Dedifferentiated amniotic fluid mesenchymal stem cell (primary cell): Measurements from ENCODE around the gene JUNB.

ENCODE experiments used
- DNase-seq: peaks from one replicate; pipeline ENCODE4 v3.0.0-alpha.2; 2016; ENCODE audit errors: extremely low spot score

The JUNB gene

DNA sequence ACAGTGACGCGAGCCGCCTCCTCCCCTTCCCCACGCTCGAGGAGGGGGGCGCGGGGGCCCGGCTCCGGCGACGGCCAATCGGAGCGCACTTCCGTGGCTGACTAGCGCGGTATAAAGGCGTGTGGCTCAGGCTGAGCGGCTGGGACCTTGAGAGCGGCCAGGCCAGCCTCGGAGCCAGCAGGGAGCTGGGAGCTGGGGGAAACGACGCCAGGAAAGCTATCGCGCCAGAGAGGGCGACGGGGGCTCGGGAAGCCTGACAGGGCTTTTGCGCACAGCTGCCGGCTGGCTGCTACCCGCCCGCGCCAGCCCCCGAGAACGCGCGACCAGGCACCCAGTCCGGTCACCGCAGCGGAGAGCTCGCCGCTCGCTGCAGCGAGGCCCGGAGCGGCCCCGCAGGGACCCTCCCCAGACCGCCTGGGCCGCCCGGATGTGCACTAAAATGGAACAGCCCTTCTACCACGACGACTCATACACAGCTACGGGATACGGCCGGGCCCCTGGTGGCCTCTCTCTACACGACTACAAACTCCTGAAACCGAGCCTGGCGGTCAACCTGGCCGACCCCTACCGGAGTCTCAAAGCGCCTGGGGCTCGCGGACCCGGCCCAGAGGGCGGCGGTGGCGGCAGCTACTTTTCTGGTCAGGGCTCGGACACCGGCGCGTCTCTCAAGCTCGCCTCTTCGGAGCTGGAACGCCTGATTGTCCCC is at the start of gene JUNB:
Gene JUNB (plus strand): TSS at position 142 of the 706 bp plus-strand sequence. CDS start 286 bp downstream, at position 428.
- peak; percentile 95 for DNase-seq

- DNase-seq = no peak
Observed at GRCh38 chr19:12745166-12745897, 46.0 kb upstream of the JUNB start.

DNA sequence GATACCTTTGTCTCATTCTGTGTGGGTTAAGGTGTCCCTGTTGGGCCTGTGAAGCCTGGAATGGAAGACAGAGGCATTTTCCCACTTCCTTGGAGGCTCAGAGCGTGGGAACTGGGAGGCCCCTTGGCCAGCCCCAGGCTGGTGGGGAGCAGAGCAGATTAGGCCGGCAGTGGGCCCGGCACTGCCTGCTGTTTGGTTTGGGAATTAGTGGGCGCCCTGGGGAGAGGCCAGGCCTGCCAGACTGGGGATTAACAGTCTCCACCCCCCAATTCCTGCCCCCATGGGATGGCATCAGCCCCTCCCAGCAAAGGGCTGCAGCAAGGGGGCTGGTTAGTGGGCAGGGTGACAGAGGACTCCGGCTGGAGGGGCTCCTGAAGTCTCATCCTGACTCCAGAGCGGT is 42.8 kb upstream of the JUNB start:
- DNase-seq = no peak

DNA sequence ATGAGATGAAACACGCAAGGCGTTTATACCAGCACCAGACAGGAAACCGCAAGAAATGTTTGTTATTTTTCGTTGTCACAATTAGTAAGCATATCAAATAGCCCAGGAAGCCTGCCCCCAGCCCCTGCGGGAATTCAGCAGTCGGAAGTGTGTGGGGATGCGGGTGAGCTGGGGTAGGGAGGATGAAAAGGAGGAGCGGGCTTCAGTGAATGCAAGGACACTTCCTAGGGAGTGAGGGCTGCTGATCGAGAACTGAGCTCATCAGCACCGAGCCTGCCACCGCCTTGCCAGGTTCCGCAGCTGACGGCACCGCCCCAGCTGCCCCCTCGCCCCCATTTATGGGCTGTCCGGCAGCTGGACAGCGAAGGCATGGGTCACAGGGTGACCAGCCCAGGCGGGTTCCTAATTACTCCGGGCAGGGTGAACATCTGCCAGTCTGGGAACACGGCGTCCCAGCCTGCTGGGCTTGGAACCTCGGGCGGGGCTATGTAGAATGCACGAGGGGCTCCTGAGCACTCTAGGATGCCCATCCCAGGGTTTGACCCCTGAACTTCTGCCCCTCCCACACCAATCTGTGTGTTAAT is 41.3 kb upstream of the JUNB start:
- DNase-seq = peak; percentile 28

GRCh38 chr19:12750851-12751250 is 40.4 kb upstream of the JUNB start:
- DNase-seq = no peak

GRCh38 chr19:12751635-12752034 is 39.7 kb upstream of the JUNB start, which contains the start of gene BEST2:
BEST2 (plus strand) TSS chr19:12751791; CDS start chr19:12752593, 802 bp downstream.
- no peak for DNase-seq

- no peak for DNase-seq
Observed at GRCh38 chr19:12752056-12752781, 39.1 kb upstream of the JUNB start.

GRCh38 chr19:12754465-12755196 is 36.7 kb upstream of the JUNB start:
- no peak for DNase-seq

- DNase-seq = no peak
Observed at GRCh38 chr19:12756150-12756883, 35.0 kb upstream of the JUNB start.

DNA sequence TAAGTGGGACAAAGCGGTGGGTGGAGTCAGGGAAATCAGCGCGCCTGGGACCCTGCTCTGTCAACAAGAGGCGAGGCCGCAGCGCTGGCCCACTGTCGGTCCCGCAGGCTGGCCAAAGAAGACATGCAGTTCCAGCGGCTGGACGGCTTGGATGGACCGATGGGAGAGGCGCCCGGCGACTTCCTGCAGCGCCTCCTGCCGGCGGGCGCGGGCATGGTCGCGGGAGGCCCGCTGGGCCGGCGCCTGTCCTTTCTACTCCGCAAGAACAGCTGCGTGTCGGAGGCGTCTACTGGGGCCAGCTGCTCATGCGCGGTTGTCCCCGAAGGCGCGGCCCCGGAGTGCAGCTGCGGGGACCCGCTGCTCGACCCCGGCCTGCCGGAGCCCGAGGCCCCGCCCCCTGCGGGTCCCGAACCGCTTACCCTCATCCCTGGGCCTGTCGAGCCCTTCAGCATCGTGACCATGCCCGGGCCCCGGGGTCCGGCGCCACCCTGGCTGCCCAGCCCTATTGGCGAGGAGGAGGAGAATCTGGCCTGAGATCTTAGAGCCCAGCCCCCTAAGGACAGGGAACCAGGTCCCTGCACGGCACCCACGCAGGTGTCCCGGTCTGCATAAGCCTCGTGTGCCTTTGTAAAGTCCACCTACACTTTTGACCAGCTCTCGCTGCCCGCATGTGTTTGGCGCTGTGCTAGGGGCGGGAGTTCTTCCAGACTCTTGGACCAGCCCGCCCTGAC is 33.6 kb upstream of the JUNB start:
- no peak for DNase-seq

DNA sequence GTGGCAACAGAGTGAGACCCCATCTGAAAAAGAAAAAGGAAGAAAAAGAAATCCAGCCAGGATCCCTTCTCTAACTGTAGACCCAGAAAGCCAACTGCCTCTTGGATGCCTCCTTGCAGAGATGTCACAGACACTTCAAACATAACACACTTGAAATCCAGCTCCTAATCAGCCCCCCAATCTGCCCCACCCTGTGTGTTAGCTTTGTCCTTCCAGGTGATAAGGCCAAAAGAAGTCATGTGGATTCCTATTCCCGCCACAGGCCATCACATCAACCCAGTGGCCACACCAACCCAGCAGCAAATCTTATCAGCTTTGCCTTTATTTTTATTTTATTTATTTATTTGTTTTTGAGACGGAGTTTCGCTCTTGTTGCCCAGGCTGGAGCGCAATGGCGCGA is 31.6 kb upstream of the JUNB start:
- DNase-seq = no peak

DNA sequence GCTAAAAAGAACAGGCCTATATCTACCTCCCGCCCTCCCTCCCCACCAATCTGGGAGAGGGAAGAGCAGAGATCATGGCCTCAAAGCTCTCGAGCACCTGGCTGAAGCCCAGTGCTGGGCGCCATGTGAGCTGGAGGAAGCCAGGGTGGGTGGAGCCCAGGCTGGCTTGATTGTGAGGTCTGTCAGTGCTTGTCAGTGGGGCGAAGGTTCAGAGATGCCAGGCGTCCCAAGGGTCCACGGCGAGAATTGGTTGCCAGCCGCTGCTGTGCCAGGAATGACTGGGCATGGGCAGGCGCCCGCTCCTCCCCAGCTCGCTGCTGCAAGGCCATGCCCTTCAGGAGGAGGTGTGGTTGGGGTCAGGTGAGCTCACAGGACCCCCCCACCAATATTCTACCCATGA is 28.2 kb upstream of the JUNB start:
- no peak for DNase-seq

DNA sequence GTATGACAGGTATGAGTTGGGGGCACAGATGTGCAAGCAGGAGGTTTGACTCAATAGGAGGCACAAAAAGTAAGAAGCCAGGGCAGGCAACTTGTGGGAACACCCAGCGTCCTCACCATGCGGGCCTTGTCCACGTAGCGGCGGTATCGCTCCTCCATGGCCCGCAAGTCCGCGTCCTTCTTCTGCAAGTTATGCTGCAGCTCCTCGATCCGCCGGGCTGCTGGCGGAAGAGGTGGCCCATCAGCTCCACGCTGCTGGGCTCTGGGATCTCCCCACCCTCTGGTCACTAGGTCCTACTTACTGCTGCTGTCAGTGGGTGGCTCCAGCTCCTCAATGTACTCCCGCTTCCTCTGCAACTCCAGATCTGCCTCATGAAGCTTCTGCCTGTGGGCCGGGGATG is 26.6 kb upstream of the JUNB start:
- no peak for DNase-seq

DNA sequence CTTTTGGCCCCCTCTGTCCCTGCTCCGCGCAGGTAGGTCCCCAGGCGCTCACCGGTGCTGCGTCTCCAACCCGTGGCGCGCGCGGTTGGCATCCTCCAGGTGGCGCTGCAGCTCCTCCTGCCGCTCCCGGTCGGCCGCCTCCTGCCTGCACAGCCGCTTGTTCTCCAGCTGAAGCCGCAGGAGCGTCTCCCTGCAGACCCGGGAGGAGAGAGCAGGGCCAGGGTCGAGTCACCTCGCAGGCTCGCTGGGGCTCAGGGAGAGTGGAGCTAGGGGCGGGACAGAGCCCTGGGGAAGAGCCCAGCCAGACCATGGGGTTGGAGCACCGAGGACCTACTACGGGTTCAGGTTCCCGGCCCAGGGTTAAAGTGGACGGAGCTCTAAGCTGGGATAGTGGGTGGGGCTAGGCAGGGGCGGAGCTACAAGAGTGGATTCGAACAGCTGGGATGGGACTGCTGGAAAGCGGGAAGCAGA is 25.2 kb upstream of the JUNB start:
- DNase-seq = peak; percentile 48

DNA sequence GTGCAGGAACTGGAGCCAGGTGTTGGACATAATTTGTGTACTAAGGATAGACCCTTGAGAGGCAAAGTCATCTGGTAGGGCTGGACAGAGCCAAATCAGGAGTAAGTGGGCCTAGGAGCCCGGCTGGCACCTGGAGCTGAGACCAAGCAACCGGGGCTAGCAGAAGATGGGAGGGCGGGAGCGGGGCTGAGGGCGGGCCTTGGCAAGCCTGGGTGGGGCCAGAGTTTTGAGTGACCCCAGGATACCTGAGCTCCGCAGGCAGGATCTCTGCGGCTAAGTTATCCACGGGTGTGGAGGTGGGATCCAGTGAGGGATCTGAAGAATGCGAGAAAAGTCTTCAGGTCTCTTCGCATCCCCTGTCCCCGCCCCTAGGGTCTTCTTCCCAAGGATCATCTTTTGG is 24.1 kb upstream of the JUNB start:
- DNase-seq = no peak

- DNase-seq = no peak
Observed at GRCh38 chr19:12767666-12768065, 23.6 kb upstream of the JUNB start.

- DNase-seq = no peak
Observed at GRCh38 chr19:12769689-12770088, 21.6 kb upstream of the JUNB start.

DNA sequence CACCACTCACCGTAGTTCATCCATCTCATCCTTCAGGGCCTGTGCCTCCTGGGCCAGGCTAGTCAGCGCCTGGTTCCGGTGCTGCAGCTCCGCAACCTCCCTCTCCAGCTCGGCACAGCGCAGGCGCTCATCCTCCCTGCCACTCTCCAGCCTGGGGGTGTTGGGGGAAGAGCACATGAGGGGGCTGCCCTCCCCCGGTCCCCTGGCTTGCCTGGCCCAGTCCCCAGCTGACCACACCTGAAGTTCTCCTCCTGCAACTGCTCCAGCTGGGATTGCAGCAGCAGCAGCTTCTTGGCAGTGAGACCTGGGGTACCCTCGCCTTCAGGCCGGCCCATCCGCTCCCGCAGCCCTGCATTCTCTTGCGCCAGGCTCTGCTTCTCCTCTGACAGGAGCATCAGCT is 20.4 kb upstream of the JUNB start:
- no peak for DNase-seq

DNA sequence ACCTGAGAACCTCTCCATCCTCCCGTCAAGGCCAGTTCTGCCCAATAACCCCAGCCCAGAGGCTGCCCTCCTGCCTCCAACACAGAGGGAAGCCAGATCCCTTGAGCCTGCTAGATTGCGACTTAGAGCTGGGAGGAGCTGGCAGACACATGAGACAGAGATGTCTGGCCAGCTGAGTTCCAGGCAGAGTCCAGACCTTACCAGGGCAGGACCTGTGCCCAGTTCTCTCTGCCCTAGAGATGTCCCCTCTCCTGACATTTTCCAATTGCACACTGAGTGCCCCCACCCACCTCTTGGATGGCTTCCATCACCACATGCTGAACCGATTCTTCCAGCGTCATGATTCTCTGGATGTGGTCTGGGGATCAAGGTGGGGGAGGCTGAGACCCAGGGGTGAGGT is 19.0 kb upstream of the JUNB start:
- DNase-seq = no peak

GRCh38 chr19:12773571-12773970 is 17.7 kb upstream of the JUNB start:
- DNase-seq = no peak
